HepG2 (cell line): Measurements from ENCODE around the gene APPBP2. TPM values are rescaled to one million over a fixed set of nuclear protein-coding genes. Genes with fewer than 3 reads are reported as not detected.

Experiments
- ATAC-seq: fragments of 200-7000 bp; cut with Tn5 transposase; 3 replicates; pipeline ENCODE4 v1.9.1; 2020; ENCODE audit warnings: mild to moderate bottlenecking, moderate library complexity
- BruUV-seq: library from RNA; stranded (reverse); fragments of 400-500 nt; replicated peaks from 2 replicates; lab custom pipeline; 2021; lab: Mats Ljungman, UMichigan
- CTCF ChIA-PET: fragments of 300-600 bp; formaldehyde crosslinking; extraction: SDS; loops from one replicate; lab custom pipeline; 2021; ENCODE audit warnings: low total read pairs, inconsistent platforms, low intra/inter-chr PET ratio; lab: Yijun Ruan, JAX
- POLR2A ChIA-PET: fragments of 350-600 bp; sonication (Branson Sonifier 250); formaldehyde crosslinking; loops from one replicate; lab custom pipeline; 2020; ENCODE audit warnings: antibody characterized with exemption, inconsistent platforms; lab: Yijun Ruan, JAX
- DNase-seq: peaks from one replicate; pipeline ENCODE4 v3.0.0-alpha.2; 2015; ENCODE audit warnings: low spot score
- FAIRE-seq: peaks from 3 replicates; lab custom pipeline; 2011; peaks lifted over from hg19 to GRCh38; lab: Jason Lieb, UNC
- H2AFZ ChIP-seq: one replicate; pipeline ENCODE4 v1.6.1; 2011; ENCODE audit warnings: low read length, inconsistent platforms
- H3K27ac ChIP-seq: fragments of 300-600 bp; 3 replicates; pipeline ENCODE4 v1.8.0; 2011; ENCODE audit warnings: mixed run types, mild to moderate bottlenecking, mixed read lengths, low read length, inconsistent platforms; ENCODE audit not compliant: insufficient read depth; ENCODE audit errors: extremely low read length
- H3K27me3 ChIP-seq, 2 experiments: fragments of 200-600 bp in 1 of 2; 2 replicates in 1 of 2; 3 replicates in 1 of 2; pipeline versions ENCODE4 v1.6.0 to v1.8.0; 2011; ENCODE audit warnings: low read length in 2 of 2, mild to moderate bottlenecking in 2 of 2, moderate library complexity in 2 of 2, inconsistent platforms in 1 of 2; ENCODE audit not compliant: insufficient read depth in 2 of 2, control insufficient read depth in 1 of 2
- H3K36me3 ChIP-seq, 2 experiments: fragments of 200-600 bp in 1 of 2; replicated peaks in 1 of 2; 2 replicates in 1 of 2; 3 replicates in 1 of 2; pipeline versions ENCODE4 v1.5.1 to v1.8.0; 2011; ENCODE audit warnings: low read length in 2 of 2, inconsistent platforms in 1 of 2; ENCODE audit not compliant: insufficient read depth in 2 of 2, control insufficient read depth in 1 of 2
- H3K4me1 ChIP-seq: 2 replicates; pipeline ENCODE4 v1.5.1; 2012; ENCODE audit warnings: low read length, inconsistent platforms; ENCODE audit not compliant: insufficient read depth
- H3K4me2 ChIP-seq: 2 replicates; pipeline ENCODE4 v1.6.0; 2011; ENCODE audit warnings: low read depth, low read length, inconsistent platforms
- H3K4me3 ChIP-seq, 3 experiments: fragments of 200-600 bp in 1 of 3; sonication (generic), shearing (Covaris generic) in 1 of 3; replicated peaks in 1 of 3; 2 replicates each; pipeline ENCODE4 v1.5.1; 2011 to 2016; ENCODE audit warnings: low read length in 3 of 3, inconsistent platforms in 2 of 3, low read depth in 2 of 3, mild to moderate bottlenecking in 2 of 3, control low read depth in 1 of 3, mixed read lengths in 1 of 3; ENCODE audit not compliant: insufficient read depth in 1 of 3
- H3K79me2 ChIP-seq: one replicate; pipeline ENCODE4 v1.6.1; 2011; ENCODE audit warnings: low read length, inconsistent platforms; ENCODE audit not compliant: insufficient read depth
- H3K9ac ChIP-seq: 2 replicates; pipeline ENCODE4 v1.6.0; 2011; ENCODE audit warnings: mild to moderate bottlenecking, low read depth, low read length, inconsistent platforms; ENCODE audit not compliant: insufficient read depth
- H3K9me3 ChIP-seq: 2 replicates; pipeline ENCODE4 v1.5.1; 2012; ENCODE audit warnings: mild to moderate bottlenecking, low read length
- H4K20me1 ChIP-seq: 2 replicates; pipeline ENCODE4 v1.6.0; 2011; ENCODE audit warnings: inconsistent platforms, mild to moderate bottlenecking, low read length, moderate library complexity; ENCODE audit not compliant: insufficient read depth
- CREB1 ChIP-seq, 2 experiments: fragments of 450-650 bp in 1 of 2; IDR thresholded peaks; 2 replicates each; pipeline ENCODE4 v1.6.1; 2016 to 2017; ENCODE audit warnings: control low read depth in 1 of 2, mild to moderate bottlenecking in 1 of 2, missing compliant biosample characterization in 1 of 2, missing genetic modification characterization in 1 of 2
- DMAP1 ChIP-seq: IDR thresholded peaks from 2 replicates; pipeline ENCODE4 v1.6.1; 2016
- DNMT1 ChIP-seq: sonication (generic); formaldehyde crosslinking; IDR thresholded peaks from 2 replicates; pipeline ENCODE4 v1.5.1; 2020; ENCODE audit warnings: mild to moderate bottlenecking, missing genetic modification reagents
- KLF13 ChIP-seq: sonication (generic); formaldehyde crosslinking; IDR thresholded peaks from 2 replicates; pipeline ENCODE4 v1.4.0; 2020; ENCODE audit warnings: mild to moderate bottlenecking, missing genetic modification reagents
- MAZ ChIP-seq, 2 experiments: sonication (generic) in 1 of 2; formaldehyde crosslinking in 1 of 2; IDR thresholded peaks; 2 replicates each; pipeline versions ENCODE4 v1.5.0 to v1.6.1; 2012 to 2020; ENCODE audit warnings: low read depth in 2 of 2, mild to moderate bottlenecking in 2 of 2, borderline replicate concordance in 1 of 2, improper control_type of control experiment in 1 of 2, low read length in 1 of 2, missing genetic modification reagents in 1 of 2, moderate library complexity in 1 of 2
- REXO4 ChIP-seq: sonication (generic); formaldehyde crosslinking; IDR thresholded peaks from 2 replicates; pipeline ENCODE4 v1.8.0; 2022; ENCODE audit warnings: missing genetic modification reagents, mild to moderate bottlenecking, borderline replicate concordance
- RFXANK ChIP-seq: IDR thresholded peaks from 2 replicates; pipeline ENCODE4 v1.6.1; 2016
- SMYD3 ChIP-seq: sonication (generic); formaldehyde crosslinking; IDR thresholded peaks from 2 replicates; pipeline ENCODE4 v1.8.1; 2023; ENCODE audit warnings: mild to moderate bottlenecking, missing genetic modification reagents
- ZZZ3 ChIP-seq: sonication (generic); formaldehyde crosslinking; IDR thresholded peaks from 2 replicates; pipeline ENCODE4 v1.4.0; 2020; ENCODE audit warnings: missing genetic modification reagents, mild to moderate bottlenecking, borderline replicate concordance
- WGBS: methylation state at CpG from one replicate; pipeline ENCODE4 v1.1.6; 2017; ENCODE audit warnings: low lambda C conversion rate; 5-methylcytosine and 5-hydroxymethylcytosine counted together
- in situ Hi-C: cut with HindIII; loops from 2 replicates; pipeline ENCODE4 v1.10.0; 2017; ENCODE audit warnings: low pct_unique_long_range_greater_than_20kb; ENCODE audit not compliant: extremely low pct_ligation_motif_present
- intact Hi-C: fragments of 100-400 bp; cut with micrococcal nuclease; formaldehyde crosslinking; loops from one replicate; pipeline ENCODE4 v1.10.0; 2022; ENCODE audit not compliant: unreplicated experiment
- polyA plus RNA-seq, 8 experiments: library from polyadenylated mRNA; depleted of rRNA in 3 of 8; stranded (reverse) in 7 of 8; unstranded in 1 of 8; fragments of >200 nt; fragmentation: Illumina TruSeq in 4 of 8; extraction: Trizol in 4 of 8; gene quantifications; 2 replicates each; pipeline versions ENCODE4 v1.2.1 to v1.2.3, GENCODE V29; 2011 to 2016; ENCODE audit warnings: low read depth in 4 of 8, missing spikeins in 1 of 8, mixed read lengths in 1 of 8; ENCODE audit not compliant: insufficient read depth in 1 of 8
- total RNA-seq, 5 experiments: library from RNA; depleted of rRNA; stranded (reverse); fragments of >200 nt; fragmentation: Illumina TruSeq; extraction: Trizol; gene quantifications; 2 replicates each; pipeline ENCODE4 v1.2.3, GENCODE V29; 2016; ENCODE audit warnings: low read depth in 1 of 5

APPBP2 gene
- total and polyA plus RNA-seq, 2 of the 13 experiments (the other 11 are each of a cell fraction or from before 2014, with no cell fraction given) = 17.5 to 45.8 TPM

DNA sequence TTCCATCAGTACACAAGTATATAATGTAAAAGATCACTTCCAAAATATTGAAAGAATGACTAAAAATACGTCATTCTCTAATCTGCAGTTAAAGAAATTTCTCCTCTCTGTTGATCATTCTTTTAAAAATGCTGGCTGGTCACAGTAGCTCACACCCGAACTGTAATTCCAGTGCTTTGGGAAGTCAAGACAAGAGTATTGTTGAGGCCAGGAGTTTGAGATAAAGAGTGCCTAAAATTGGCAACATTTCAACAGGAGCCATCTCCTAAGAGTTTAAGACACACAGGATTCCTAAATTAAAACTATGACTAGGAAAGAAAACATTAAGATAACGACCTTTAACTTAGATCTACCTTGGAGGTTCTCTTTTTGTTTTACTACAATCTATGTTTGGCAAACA, 129.6 kb downstream of the APPBP2 start:
- CTCF ChIA-PET = no interaction called here
- ATAC-seq (no peak), FAIRE-seq (no peak), DNase-seq (no peak)
- 34% methylated on average over 3 of the region's 3 CpGs for WGBS
- TF ChIP-seq CREB1 (IDR thresholded peaks at IDR 0.05) (peak; percentile 26; the same call in 1 of the 2 replicates), CREB1 (CRISPR knock-in tag; IDR thresholded peaks at IDR 0.05) (no peak), KLF13 (no peak), MAZ (IDR thresholded peaks at IDR 0.05; ENCODE audit: borderline replicate concordance, low read depth, low read length) (no peak), MAZ (CRISPR knock-in tag; IDR thresholded peaks at IDR 0.05; ENCODE audit: low read depth) (no peak)
- Histone ChIP-seq H3K79me2 (peaks cover 3% of the 10 kb centered on the region), H3K4me2 (no peak overlapping the region), H2AFZ (no peak overlapping the region), H3K4me1 (peaks cover 17% of the 10 kb centered on the region), H3K27ac (no peak overlapping the region), H3K27me3 (no peaks in the 10 kb centered on the region; a peak in 1 of 5 replicates), H3K4me3 (no peak overlapping the region), H4K20me1 (no peaks in the 10 kb centered on the region), H3K9ac (no peak overlapping the region), H3K36me3 (no peaks in the 10 kb centered on the region), H3K9me3 (no peaks in the 10 kb centered on the region)
- intact Hi-C loops = no loop called here
- in situ Hi-C loops = no loop called here
- POLR2A ChIA-PET = interaction anchor here (0.6 kb wide), 1 partner anchor 10 kb away, joined by 3 read pairs; no protein-coding TSS in a partner anchor
- no TSS peak for BruUV-seq

DNA sequence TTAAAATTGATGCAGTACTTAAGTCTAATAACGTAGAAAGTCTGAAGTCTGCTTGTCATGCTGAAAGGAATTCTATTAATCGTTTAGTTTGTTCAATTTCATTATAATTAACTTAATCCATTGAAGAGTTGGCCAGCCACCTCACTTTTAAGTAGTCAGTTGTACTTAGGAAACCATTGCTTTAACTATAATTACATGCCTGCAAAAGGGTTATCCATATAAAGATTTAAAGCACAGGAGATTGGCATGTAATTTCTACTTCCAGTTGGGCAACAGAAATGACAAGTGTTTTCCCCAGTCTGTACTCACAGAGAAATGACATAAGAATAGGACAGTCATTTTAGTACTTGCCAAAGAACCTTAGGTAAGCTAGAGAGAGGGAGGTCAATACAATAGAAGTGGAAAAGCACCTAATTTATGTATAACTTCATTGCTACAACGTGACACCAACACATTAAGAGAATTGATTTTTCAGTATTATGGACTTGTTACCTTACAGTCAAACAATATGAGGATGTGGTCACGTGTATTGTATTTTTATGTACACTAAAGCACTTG, 130.5 kb downstream of the APPBP2 start:
- Histone ChIP-seq H3K4me1 (peaks cover 19% of the 10 kb centered on the region), H3K9me3 (no peaks in the 10 kb centered on the region), H3K27ac (no peak overlapping the region), H3K4me3 (no peak overlapping the region), H3K9ac (no peak overlapping the region), H2AFZ (no peak overlapping the region), H3K4me2 (no peak overlapping the region), H3K36me3 (no peaks in the 10 kb centered on the region), H4K20me1 (no peaks in the 10 kb centered on the region), H3K79me2 (peaks cover 11% of the 10 kb centered on the region), H3K27me3 (no peaks in the 10 kb centered on the region; a peak in 1 of 5 replicates)
- ChIA-PET POLR2A (no interaction called here), CTCF (no interaction called here)
- intact Hi-C loops = no loop called here
- ATAC-seq = no peak
- DNase-seq = no peak
- no peak for FAIRE-seq
- no TSS peak for BruUV-seq
- in situ Hi-C loops = no loop called here
- TF ChIP-seq REXO4 (CRISPR knock-in tag) = no peak
- no peak for TF ChIP-seq SMYD3 (CRISPR knock-in tag)
- TF ChIP-seq DMAP1 (CRISPR knock-in tag) = no peak
- TF ChIP-seq ZZZ3 (CRISPR knock-in tag) = no peak
- TF ChIP-seq RFXANK (CRISPR knock-in tag) = no peak
- TF ChIP-seq DNMT1 (CRISPR knock-in tag) = no peak
- WGBS = 71% methylated on average over 4 of the region's 4 CpGs
